Left lobe of liver (tissue), 2 donors: ENCODE measurements around the gene RAB28. TPM values are rescaled to one million over a fixed set of nuclear protein-coding genes. Genes with fewer than 3 reads are reported as not detected.

Experiments used
- ATAC-seq: fragments of 200-7000 bp; cut with Tn5 transposase; one replicate; pipeline ENCODE4 v1.9.1; 2020; ENCODE audit warnings: mild to moderate bottlenecking, moderate library complexity
- DNase-seq: peaks from one replicate; pipeline ENCODE4 v3.0.0-alpha.2; 2020; ENCODE audit warnings: low spot score
- total RNA-seq: library from RNA; stranded (reverse); gene quantifications from one replicate; pipeline ENCODE4 v1.2.1, GENCODE V29; 2021
- donor health status: DM: no; HTN: no; CAD: no; lungs with moderate emphysema.
- donor health status: DM: no; HTN: yes; CAD: no.

RAB28 gene
- total RNA-seq, 1 donor from 2014 or later, result 4.8 TPM

DNA sequence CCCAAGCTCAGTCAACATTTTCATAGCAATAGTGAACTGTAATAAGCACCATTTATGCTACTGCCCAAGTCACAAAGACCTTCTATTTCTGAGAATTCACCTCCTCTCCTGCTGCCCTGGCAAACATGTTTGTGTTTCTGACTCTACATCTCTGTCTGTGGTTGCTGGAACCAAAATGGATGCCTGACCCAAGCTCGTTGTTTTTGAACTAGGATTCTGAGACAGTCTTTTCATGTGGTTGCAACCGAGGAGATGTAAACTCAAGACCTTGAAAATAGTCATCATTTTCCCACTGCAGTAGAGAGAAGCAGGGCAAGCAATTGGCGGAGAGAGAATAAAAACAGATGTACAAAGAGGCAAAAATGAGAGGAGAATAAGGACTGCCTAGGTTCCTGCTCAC, 160.2 kb downstream of the RAB28 start:
- ATAC-seq (no peak), DNase-seq (no peak)

- DNase-seq (no peak), ATAC-seq (peak; percentile 31)
Observed at GRCh38 chr4:13322681-13323101, 161.4 kb downstream of the RAB28 start.

Other genes with a start within 250 kb of the RAB28 start
- gene NKX3-2, start 60.2 kb upstream of the RAB28 start, total RNA-seq, result not detected
- 8.0 TPM for gene BOD1L1, start 143.4 kb upstream of the RAB28 start, total RNA-seq